ENCODE data around the gene KRTCAP3.

GRCh38 chr2:27453968-27454367 lies 11.8 kb downstream of the KRTCAP3 start:
- TF ChIP-seq TAF1 (IDR thresholded peaks at IDR 0.05; ENCODE audit: borderline replicate concordance, low read depth, low read length) = no peak
- TF ChIP-seq POLR2A (IDR thresholded peaks at IDR 0.05; ENCODE audit: low read depth, low read length) = no peak
- no peak for TF ChIP-seq POLR2AphosphoS5 (IDR thresholded peaks at IDR 0.05; ENCODE audit: low read depth, low read length)
